NCI-H82 (cell line): ENCODE measurements around the gene WDCP.

ENCODE experiments used
- DNase-seq: peaks from one replicate; lab custom pipeline; 2025; lab: John Stamatoyannopoulos, UW

WDCP gene

GRCh38 chr2:23992931-23993330, 54.3 kb downstream of the WDCP start:
- DNase-seq = no peak

- no peak for DNase-seq
These were observed 58.8 kb downstream of the WDCP start for GRCh38 chr2:23988371-23988770.
